HG02642 (cell line): Measurements from ENCODE around the gene LIN7B.
A peak's percentile ranks its signal among the peaks of the same experiment; 100 is the strongest.

ENCODE experiments used
- ATAC-seq: cut with Tn5 transposase; IDR thresholded peaks from one replicate; pipeline ENCODE4 v1.9.1; 2021; ENCODE audit warnings: mild to moderate bottlenecking; ENCODE audit not compliant: unreplicated experiment, poor library complexity

LIN7B gene

DNA sequence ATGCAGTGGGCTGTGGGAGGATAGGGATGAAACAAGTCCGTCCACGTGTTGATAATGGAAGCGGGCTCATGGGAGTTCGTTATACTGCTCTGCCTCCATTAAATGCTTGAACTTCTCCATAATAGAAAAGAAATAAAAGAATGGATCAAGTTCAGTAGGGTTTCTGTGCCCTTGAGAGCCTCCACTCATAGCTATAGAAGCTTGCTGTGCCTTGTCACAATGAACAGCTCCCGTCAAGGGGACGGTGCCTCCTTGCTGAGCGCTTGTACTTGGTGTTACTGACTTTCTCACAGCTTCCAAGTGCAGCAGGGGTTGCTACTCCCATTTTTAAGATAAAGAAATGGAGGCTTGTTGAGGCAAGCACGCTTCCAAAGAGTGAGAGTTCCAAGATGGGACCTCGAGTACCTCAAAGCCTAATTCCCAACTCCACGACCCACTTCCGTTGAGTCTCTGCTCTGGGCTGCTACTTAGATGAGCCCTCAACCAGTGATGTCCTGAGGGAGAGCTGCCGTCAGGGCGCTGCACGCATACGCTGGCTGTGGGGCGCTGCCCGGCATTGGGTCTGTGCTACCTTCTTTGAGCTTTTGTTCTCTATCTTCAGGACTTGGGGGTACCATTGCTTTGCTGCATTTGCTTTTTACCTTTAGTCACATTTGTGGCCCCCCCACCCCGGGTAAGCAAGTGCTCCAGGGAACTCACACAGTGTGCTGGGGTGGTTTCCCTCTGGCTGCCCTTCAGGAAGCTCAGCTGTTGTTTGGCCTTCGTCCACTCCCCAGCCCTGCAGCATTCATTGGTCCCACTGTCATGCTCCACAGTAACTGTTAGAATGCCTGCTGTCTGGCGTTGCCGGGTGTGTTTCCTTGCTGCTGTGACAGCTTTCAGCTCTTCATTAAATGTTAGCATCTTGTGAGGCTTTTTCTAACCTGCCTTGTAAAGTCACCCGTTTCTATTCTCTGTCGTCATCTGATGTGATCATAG, 19.4 kb upstream of the LIN7B start:
- ATAC-seq: no peak

DNA sequence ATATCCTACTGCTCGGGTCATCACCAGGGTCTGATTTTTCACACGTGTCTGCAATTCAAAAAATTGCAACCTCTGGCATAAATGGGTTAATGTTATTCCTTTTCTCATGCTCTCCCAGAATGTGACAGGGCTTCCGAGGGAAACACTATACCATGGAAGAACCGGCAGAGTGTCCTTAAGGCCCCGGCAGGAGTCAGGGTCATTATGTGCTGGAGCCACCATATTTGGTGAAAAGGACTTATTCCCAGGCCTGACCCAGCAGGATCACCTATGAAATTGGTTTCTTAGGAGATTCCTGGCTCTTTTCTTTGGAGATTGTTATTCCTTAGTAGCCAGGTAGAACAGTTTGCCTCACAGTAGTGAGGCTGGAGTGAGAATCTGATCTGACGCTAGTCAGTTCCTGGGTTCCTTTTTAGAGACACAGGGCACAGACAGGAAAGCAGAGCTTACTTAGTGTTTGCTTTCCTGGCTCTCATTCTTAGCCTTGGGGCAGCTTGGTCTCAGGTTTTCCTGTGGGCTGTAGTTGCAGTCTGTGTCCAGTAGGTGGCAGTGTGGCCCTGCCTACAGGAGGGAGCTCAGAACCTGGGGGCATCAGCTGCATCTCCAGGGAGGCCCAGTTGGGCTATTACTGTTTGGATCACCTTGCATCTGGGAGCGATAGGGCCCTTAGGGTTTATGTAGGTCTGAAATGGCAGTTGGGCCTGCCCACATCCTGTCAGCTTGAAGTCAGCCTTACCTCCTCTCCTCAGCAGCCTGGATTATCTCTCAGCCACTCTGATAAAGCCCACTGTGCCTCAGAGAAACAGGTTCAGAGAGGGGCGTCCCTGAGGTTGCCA, 16.5 kb upstream of the LIN7B start:
- peak; percentile 47 for ATAC-seq

DNA sequence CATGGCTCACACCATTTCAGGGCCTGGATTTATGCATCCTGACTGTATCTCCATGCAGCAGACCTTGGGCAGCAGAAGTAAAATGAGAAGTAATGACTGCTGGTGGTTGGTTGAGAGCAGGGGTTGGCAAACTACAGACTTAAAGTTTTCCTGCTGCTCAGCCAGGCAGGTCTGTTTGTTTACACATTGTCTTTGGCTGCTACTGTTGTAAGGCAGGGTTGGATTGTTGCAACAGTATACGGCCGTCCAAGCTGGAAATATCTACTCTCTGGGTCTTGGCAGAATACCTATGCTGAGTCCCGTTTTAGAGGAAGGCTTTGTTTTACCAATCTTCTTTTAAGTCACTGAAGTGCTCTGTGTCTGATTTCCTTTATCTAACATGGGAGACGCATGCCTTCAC, 15.4 kb upstream of the LIN7B start:
- no peak for ATAC-seq

DNA sequence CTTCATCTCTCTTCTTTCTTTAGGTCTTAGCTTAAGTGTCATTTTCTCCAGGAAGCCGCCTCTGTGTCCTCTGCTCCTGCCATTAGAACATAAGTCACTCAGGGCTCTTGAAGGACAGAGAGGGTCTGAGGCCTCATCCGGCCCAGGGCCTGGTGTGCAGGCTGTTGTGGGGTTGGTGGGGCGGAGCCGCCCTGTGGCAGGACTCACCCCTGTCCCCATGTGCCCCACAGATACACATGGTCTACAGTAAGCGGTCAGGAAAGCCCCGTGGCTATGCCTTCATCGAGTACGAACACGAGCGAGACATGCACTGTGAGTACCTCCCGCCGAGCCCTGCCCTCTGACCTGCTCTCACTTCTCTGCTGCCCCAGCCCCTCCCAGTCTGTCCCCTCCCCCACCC, 13.0 kb upstream of the LIN7B start:
- ATAC-seq: no peak

DNA sequence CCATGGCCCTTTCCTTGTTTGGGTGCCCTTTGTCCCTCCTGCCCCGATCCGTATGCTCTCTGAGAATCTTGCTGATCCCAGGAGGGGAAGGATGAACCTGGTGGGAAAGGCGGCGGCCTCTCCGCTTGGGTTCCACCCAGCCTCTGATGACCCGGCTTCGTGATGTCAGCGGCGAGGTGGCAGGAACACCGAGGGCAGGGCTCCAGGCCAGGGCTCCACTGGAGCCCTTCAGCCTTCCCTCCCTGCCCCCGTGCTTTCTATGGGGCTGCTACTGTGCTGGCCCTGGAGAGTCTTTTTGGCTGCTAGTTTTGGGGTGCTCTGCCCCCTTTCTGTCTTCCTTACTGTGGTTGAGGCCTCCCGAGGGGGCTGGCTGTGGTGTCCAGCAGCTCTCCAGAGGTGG, 11.9 kb upstream of the LIN7B start:
- no peak for ATAC-seq

- no peak for ATAC-seq
Observed at GRCh38 chr19:49103331-49104085, 10.7 kb upstream of the LIN7B start.

DNA sequence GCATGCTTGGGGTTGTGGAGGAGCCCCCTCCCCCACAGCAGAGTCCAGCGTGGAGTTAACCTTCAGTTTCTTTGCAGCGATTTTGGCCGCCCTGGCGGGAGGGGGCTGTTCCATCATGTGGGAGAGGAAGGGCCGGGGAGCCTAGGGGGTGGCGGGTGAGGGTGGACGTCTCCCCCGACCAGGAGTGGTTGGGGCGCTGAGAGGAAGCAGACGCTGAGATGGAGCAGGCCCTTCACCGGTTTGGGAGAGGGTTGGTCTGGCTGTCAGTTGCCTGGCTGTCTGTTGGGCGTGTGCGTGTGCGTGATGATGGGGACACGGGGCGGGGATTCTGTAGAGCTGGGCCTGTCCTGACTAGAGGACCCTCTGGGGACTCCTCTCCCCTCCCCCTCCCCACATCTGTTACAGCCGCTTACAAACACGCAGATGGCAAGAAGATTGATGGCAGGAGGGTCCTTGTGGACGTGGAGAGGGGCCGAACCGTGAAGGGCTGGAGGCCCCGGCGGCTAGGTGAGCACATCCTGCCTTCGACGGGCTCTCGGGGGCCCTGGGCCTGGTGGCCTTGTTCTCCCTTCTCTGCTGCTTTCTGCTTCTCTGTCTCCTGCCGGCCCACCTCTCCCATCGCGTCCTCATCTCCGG, 9.8 kb upstream of the LIN7B start:
- ATAC-seq: no peak

GRCh38 chr19:49106648-49107135, 7.5 kb upstream of the LIN7B start:
- ATAC-seq: no peak

- ATAC-seq: no peak
Observed at GRCh38 chr19:49107625-49108459, 6.3 kb upstream of the LIN7B start.

DNA sequence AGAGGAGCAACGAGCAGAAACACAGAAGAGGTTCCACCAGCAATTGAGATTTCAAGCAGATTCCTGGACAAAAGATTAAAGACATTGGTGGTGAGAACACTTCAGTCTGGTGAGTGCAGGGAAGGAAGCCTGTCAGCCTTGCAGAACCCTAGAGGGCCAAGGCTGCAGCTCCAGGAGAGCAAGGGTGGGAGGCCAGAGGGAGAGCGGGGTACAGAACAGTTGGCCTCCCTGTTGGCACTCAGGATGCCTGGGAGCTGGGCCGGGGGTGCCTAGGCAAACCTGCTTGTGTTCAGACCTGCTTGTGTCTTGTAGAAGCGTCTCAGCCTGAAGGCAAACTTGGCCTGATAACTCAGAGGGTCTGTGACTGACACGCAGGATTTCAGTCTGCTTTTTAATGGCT, 5.1 kb upstream of the LIN7B start:
- ATAC-seq: no peak

- ATAC-seq: no peak
Observed at GRCh38 chr19:49109569-49110233, 4.5 kb upstream of the LIN7B start.

DNA sequence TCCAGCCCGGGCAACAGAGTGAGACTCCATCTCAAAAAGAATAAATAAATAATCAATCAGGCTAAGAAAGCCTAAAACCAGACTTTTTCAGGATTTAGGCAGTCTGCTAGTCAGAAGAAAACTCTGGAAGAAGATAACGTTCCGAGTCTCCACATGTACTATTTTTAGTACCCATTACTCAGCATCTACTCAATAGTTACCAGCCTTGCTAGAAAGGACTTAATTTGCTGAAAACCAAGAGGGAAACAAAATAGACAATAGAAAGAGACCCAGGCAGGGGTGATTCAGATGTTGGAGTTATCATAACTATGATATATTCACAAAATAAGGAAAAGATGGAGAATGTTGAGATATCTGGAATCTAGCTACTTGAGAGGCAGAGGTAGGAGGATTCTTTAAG, 3.6 kb upstream of the LIN7B start:
- ATAC-seq: no peak

DNA sequence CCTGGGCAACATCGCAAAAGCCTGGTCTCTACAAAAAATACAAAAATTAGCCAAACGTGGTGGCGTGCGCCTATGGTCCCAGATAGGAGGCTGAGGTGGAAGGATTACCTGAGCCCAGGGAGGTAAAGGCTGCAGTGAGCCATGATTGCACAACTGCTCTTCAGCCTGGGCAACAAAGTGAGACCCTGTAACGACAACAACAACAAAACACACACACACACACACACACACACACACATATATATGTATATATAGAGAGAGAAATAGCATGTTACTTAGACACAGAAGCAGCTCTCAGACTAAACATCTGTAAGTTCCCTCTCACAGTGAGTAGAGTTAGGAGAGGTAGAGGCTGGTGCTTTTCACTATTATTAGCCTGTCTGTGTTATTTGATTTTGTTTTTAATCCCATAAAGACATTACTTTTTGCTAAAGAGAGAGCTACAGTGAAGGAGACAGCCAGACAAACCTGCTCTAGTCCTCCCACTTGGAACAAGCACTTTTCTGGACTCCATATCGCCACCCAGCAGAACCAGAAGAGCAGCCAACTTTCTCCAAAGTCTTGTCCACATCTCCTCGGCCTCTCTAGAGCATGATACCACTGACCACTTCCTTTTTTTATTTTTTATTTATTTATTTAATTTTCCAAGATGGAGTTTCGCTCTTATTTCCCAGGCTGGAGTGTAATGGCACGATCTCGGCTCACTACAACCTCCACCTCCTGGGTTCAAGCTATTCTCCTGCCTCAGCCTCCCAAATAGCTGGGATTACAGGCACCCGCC, 2.8 kb upstream of the LIN7B start:
- ATAC-seq: no peak

DNA sequence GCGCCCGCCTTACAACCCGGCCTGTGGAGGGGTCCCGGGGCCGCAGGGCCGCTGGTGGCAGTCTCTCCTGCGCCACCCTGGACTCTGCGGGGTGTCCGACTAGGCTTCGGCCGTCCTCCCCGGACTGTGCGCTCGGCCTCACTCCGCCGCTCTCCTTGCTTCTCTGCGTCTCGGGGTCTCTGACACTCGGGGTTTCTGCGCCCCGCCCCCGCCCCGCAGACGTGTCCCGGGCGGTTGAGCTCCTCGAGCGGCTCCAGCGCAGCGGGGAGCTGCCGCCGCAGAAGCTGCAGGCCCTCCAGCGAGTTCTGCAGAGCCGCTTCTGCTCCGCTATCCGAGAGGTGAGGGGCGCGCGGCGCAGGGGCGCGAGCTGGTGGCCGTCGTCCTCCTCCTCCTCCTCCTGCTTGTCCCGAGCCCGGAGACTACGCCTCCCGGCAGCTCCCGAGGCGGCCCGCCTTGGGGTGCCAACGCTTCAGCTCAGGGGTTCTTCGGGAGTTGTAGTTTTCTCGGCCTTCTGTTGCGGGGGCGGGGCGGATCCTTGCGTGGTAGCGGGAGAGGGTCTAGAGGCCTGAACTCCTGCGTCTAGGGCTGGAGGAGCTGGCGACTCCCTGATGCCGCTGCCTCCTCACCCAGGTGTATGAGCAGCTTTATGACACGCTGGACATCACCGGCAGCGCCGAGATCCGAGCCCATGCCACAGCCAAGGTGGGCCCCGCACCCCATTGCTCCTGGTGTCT, 627 bp downstream of the LIN7B start:
- ATAC-seq: no peak

DNA sequence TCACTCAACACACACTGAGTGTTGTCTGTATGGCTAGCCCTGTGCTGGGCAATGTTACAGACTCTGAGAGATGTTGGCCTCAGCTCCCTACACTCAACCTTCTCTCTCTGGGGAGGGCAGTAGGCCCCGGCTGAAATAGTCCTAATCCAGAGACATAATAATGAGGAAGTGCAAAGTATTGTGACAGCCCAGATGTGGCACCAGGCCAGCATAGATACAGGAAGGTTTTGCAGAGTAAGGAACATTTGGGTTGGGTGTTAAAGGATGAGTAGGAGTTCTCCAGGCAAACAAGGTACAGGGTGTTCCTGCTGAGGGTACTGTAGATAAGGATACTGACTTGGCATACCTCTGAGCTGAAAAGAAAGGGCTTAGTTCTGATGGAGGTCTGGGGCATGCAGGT, 2.4 kb downstream of the LIN7B start:
- ATAC-seq: no peak

DNA sequence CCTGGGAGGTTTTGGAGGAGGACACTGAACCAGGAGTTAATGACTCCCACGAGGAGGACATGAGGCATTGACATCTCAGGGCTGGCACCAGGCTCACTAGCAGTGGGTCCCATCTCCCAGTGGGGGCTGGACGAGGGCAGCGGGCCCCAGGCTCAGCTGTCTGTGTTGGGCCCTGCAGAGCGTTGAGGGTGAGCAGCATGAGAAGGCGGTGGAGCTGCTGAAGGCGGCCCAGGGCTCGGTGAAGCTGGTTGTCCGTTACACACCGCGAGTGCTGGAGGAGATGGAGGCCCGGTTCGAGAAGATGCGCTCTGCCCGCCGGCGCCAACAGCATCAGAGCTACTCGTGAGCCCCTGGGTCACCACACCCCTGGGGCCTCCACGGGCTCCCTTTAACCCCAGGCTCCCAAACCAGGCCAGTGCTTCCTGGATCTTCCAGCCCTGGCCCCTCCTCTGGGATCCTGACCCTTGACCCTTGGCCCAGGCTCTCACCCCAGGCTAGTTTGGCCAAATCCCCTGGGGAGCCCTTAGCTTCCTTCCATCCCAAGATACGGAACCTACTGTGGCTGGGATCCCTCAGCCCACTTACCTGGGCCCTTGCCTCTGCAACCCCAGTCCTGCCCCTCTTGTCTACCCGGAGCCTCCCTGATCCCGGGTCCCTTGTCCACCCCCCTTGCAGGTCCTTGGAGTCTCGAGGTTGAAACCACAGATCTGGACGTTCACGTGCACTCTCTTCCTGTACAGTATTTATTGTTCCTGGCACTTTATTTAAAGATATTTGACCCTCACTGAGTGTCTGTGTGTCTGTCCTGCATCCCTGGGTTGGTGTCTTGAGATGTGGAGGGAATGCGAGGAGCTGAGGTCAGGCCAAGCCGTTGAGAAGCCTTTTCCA, 3.8 kb downstream of the LIN7B start:
- ATAC-seq: no peak
